Esophagus muscularis mucosa (tissue), 3 donors: ENCODE results near the gene GRIK4.

Experiments used
- POLR2A ChIP-seq: fragments of 450-650 bp; IDR thresholded peaks from one replicate; pipeline ENCODE4 v1.6.1; 2017; ENCODE audit warnings: antibody characterized with exemption, moderate library complexity, mild to moderate bottlenecking, low read depth
- POLR2AphosphoS5 ChIP-seq, 2 donors: sonication (generic); formaldehyde crosslinking; IDR thresholded peaks; one replicate each; pipeline ENCODE4 v1.6.1; 2017; ENCODE audit warnings: antibody characterized with exemption in 2 of 2
- TF ChIP-seq, protein P1 (sequence below), 3 experiments: fragments of 200-600 bp in 2 of 3; fragments of 450-650 bp in 1 of 3; sonication (generic) in 2 of 3; IDR thresholded peaks; one replicate each; pipeline ENCODE4 v1.5.1; 2017 to 2019; ENCODE audit warnings: antibody characterized with exemption in 3 of 3, mild to moderate bottlenecking in 2 of 3, moderate library complexity in 1 of 3

DNA sequence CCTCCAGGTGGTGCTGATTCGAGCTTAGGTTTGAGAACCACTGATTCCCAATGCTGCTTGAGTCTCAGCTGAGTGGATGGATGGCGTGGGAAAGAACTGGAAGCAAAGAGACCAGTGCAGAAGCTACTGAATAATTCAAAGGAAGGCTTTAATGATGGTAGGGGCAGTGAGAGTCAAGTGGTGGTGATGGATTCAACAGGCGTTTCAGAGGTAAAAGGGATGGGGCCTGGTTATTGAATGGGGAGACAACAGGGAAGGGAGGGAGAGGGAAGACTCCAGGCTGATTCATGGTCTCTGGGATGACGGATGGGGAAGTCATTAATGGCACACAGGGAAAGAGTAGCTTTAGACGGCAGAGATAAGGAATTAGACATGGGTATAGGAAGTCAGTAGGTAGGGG, 408.0 kb downstream of the GRIK4 start:
- TF ChIP-seq POLR2A = no peak
- no peak for TF ChIP-seq POLR2AphosphoS5 (IDR thresholded peaks at IDR 0.05)
- TF ChIP-seq, protein P1, sequence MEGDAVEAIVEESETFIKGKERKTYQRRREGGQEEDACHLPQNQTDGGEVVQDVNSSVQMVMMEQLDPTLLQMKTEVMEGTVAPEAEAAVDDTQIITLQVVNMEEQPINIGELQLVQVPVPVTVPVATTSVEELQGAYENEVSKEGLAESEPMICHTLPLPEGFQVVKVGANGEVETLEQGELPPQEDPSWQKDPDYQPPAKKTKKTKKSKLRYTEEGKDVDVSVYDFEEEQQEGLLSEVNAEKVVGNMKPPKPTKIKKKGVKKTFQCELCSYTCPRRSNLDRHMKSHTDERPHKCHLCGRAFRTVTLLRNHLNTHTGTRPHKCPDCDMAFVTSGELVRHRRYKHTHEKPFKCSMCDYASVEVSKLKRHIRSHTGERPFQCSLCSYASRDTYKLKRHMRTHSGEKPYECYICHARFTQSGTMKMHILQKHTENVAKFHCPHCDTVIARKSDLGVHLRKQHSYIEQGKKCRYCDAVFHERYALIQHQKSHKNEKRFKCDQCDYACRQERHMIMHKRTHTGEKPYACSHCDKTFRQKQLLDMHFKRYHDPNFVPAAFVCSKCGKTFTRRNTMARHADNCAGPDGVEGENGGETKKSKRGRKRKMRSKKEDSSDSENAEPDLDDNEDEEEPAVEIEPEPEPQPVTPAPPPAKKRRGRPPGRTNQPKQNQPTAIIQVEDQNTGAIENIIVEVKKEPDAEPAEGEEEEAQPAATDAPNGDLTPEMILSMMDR (IDR thresholded peaks at IDR 0.05) = no peak
